Kidney (tissue), 14 donors: ENCODE data around the gene ARHGEF40. TPM values are rescaled to one million over a fixed set of nuclear protein-coding genes. Genes with fewer than 3 reads are reported as not detected.

Experiments used
- DNase-seq, 5 donors: peaks; one replicate each; pipeline ENCODE4 v3.0.0-alpha.2; 2013 to 2020
- FAIRE-seq: peaks from 2 replicates; lab custom pipeline; 2012; peaks lifted over from hg19 to GRCh38; lab: Jason Lieb, UNC
- H3K27ac ChIP-seq, 2 donors: one replicate each; pipeline ENCODE4 v1.7.0; 2013; ENCODE audit warnings: low read depth in 2 of 2, low read length in 2 of 2, inconsistent platforms in 1 of 2
- H3K27me3 ChIP-seq: one replicate; pipeline ENCODE4 v1.7.1; 2013; ENCODE audit warnings: low read length, inconsistent platforms; ENCODE audit not compliant: control insufficient read depth, insufficient read depth
- H3K36me3 ChIP-seq, 3 donors: one replicate each; pipeline versions ENCODE4 v1.7.0 to v1.7.1; 2013; ENCODE audit warnings: low read length in 3 of 3, control low read depth in 1 of 3, inconsistent platforms in 1 of 3; ENCODE audit not compliant: insufficient read depth in 3 of 3, control insufficient read depth in 2 of 3
- H3K4me1 ChIP-seq, 3 donors: one replicate each; pipeline versions ENCODE4 v1.7.0 to v1.7.1; 2013; ENCODE audit warnings: low read length in 3 of 3, inconsistent platforms in 1 of 3, low read depth in 1 of 3; ENCODE audit not compliant: control insufficient read depth in 2 of 3, insufficient read depth in 2 of 3
- H3K4me3 ChIP-seq, 3 donors: one replicate each; pipeline versions ENCODE4 v1.7.0 to v1.8.1; 2013; ENCODE audit warnings: low read length in 3 of 3, control low read depth in 1 of 3, inconsistent platforms in 1 of 3
- H3K9ac ChIP-seq, 3 donors: one replicate each; pipeline versions ENCODE4 v1.7.0 to v1.7.1; 2013; ENCODE audit warnings: low read length in 3 of 3, control low read depth in 1 of 3, inconsistent platforms in 1 of 3
- H3K9me3 ChIP-seq, 3 donors: one replicate each; pipeline versions ENCODE4 v1.7.0 to v1.7.1; 2013; ENCODE audit warnings: low read length in 3 of 3, control low read depth in 1 of 3, inconsistent platforms in 1 of 3; ENCODE audit not compliant: control insufficient read depth in 2 of 3, insufficient read depth in 1 of 3
- CTCF ChIP-seq: IDR thresholded peaks from 3 replicates; pipeline ENCODE4 v1.5.1; 2012; ENCODE audit warnings: mild to moderate bottlenecking, moderate library complexity, borderline replicate concordance; ENCODE audit not compliant: insufficient read depth; ENCODE audit errors: extremely low read depth
- intact Hi-C: fragments of 100-400 bp; cut with DNase I; formaldehyde crosslinking; loops from one replicate; pipeline ENCODE4 v1.11.1; 2022
- polyA plus RNA-seq: library from polyadenylated mRNA; stranded (reverse); fragments of 350-450 nt; fragmentation: Illumina TruSeq; extraction: RNeasy Lipid Tissue Mini Kit (QIAGEN cat#74804); gene quantifications from one replicate; pipeline ENCODE4 v1.2.3, GENCODE V29; 2014; ENCODE audit warnings: low read depth, low replicate concordance; ENCODE audit not compliant: insufficient read depth
- total RNA-seq: library from RNA; stranded (reverse); fragmentation: NEBNext Ultra II Directional; extraction: Animal tissue kit (Norgen Biotek cat#: 25700); gene quantifications from one replicate; pipeline ENCODE4 v1.2.1, GENCODE V29; 2021
- donor health status: control.
- donor health status: control.
- donor health status: control.
- donor health status: control.
- donor health status: control.
- donor health status: DM: yes; HTN: yes; CAD: no.
- donor health status: Normal renal cell carcinoma (clear cell type).

The ARHGEF40 gene
- total and polyA plus RNA-seq, 2 donors from 2014 or later = 15.9 to 25.6 TPM

- Histone ChIP-seq H3K9ac (no peak overlapping the region), H3K9me3 (no peaks in the 10 kb centered on the region), H3K27ac (no peak overlapping the region), H3K36me3 (no peaks in the 10 kb centered on the region), H3K4me1 (peaks cover 4 to 10% (median 5%) of the 10 kb centered on the region in 3 donors), H3K4me3 (no peak overlapping the region), H3K27me3 (no peaks in the 10 kb centered on the region)
- intact Hi-C loops = no loop called here
- TF ChIP-seq CTCF = no peak
- DNase-seq (no peak), FAIRE-seq (no peak)
These were observed 10.1 kb upstream of the ARHGEF40 start for GRCh38 chr14:21059842-21060613.

- DNase-seq (no peak), FAIRE-seq (no peak)
- no peak for TF ChIP-seq CTCF
- Histone ChIP-seq H3K4me3 (no peak overlapping the region), H3K9me3 (no peaks in the 10 kb centered on the region), H3K36me3 (no peaks in the 10 kb centered on the region), H3K4me1 (peaks cover 2 to 4% (median 3%) of the 10 kb centered on the region in 3 donors), H3K27ac (no peak overlapping the region), H3K9ac (no peak overlapping the region), H3K27me3 (no peaks in the 10 kb centered on the region)
- intact Hi-C loops = no loop called here
These were observed 9.3 kb upstream of the ARHGEF40 start for GRCh38 chr14:21060614-21061346.

DNA sequence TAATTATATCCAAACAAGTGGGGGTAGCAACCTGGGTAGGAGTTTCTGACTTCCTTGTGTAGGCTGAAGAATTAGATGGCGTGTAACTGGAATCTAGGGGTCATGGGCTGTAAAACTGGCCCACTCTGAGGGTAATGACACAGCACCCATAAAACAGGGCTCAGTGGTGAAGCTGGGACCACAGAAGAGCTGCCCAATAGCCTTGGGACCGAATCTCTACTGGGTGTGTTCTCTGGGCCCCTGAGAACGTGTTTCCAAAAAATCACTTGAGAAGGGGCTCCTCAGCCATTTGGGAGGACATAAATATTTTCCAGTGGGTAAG is 8.8 kb upstream of the ARHGEF40 start:
- peak in 2 of 5 donors; percentile 27 to 30 for DNase-seq
- Histone ChIP-seq H3K27ac (no peak overlapping the region), H3K4me1 (peaks cover 0 to 4% (median 0%) of the 10 kb centered on the region in 3 donors), H3K36me3 (no peaks in the 10 kb centered on the region), H3K9me3 (no peaks in the 10 kb centered on the region), H3K4me3 (no peak overlapping the region), H3K27me3 (no peaks in the 10 kb centered on the region), H3K9ac (no peak overlapping the region)
- intact Hi-C loops = no loop called here
- no peak for FAIRE-seq
- TF ChIP-seq CTCF = no peak
